CD4-positive, alpha-beta T cell treated with Interleukin-17A for 4 hours (primary cell): ENCODE data around the gene CNNM2.
"Not testable (repeated sequence)": the region's sequence is repeated elsewhere in the genome, so short reads cannot be mapped to it uniquely, and the experiment has no call there.

Source experiments
- DNase-seq: peaks from one replicate; pipeline ENCODE4 v3.0.0-alpha.2; 2020; ENCODE audit warnings: mixed read lengths

Gene CNNM2

DNA sequence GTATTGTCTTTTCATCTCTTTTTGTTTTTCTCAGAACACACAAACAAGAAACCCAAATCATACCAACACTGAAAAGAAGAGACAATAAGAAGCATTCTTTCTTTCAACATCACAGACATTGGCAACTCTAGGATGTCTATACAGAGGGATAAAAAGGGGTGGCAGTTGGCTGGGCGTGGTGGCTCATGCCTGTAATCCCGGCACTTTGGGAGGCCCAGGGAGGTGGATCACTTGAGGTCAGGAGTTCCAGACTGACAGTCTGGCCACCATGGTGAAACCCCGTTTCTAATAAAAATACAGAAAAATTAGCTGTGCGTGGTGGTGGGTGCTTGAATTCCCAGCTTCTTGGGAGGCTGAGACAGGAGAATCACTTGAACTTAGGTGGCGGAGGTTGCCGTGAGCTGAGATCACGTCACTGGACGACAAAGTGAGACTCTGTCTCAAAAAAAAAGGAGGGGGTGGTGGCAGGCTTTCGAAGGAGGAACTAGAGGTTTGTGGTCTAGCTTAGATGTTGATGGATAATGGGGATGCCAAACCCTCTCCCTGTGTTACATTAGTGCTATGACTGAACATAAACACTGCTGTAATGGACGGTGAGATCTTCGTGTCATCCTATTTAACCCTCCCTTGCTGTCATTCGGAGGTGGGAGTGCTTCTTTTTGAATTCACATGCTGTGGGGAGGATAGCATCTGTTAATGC lies 9.4 kb downstream of the CNNM2 start:
- no peak for DNase-seq

GRCh38 chr10:102928442-102928841 lies 10.3 kb downstream of the CNNM2 start:
- not testable (repeated sequence) for DNase-seq

GRCh38 chr10:102930720-102931119 lies 12.6 kb downstream of the CNNM2 start:
- DNase-seq = no peak

- no peak for DNase-seq
Observed at GRCh38 chr10:102931643-102932042, 13.5 kb downstream of the CNNM2 start.

GRCh38 chr10:102935505-102935904 lies 17.4 kb downstream of the CNNM2 start:
- DNase-seq = no peak

DNA sequence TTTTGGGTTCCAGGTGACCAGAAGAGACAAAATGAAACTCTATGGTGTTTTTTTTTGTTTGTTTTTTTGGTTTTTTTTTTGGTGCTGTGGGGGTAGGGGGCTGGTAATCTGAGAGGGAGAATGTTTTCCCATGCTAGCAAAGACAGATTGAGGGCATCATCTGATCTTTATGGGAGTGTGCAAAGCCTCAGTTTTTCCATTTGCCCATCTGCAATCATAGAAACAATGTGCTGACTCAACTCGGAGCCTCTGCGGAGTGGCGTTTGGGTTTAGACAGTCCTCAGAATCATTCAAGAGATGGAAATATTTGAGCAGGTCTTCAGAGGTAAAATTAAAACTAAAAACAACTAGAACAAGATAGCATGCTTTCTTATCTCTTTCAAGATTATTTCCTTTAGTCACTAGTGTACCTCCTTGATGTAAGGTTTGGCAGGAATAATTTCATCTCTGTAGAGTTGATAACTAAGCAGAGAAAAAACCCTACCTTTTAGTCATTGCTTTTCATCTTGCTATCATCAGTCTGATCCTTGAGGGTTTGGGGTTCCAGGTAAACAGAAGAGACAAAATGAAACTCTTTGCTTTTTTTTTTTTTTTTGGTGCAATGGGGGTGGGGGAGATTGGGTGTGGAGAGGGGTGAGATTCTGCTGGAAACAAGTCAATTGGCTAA lies 18.0 kb downstream of the CNNM2 start:
- no peak for DNase-seq

DNA sequence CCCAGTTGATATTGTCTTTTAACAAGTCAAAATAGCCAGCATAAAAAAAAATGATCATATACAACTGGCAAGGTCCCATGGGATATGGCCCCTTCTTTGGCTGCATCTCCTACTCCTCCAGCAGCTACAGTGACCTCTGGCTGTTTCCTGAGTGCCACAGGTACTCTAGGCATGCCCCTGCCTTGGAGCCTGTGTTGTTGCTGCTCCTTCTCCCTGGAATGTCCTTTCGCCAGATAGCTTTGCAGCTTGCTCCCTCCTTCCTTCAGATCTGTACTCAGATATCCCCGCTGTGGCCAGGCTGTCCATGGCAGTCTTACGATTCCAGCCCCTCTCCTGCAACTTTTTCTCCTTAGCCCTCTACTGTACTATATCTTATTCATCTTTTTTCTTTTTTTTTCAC lies 23.3 kb downstream of the CNNM2 start:
- DNase-seq = no peak

DNA sequence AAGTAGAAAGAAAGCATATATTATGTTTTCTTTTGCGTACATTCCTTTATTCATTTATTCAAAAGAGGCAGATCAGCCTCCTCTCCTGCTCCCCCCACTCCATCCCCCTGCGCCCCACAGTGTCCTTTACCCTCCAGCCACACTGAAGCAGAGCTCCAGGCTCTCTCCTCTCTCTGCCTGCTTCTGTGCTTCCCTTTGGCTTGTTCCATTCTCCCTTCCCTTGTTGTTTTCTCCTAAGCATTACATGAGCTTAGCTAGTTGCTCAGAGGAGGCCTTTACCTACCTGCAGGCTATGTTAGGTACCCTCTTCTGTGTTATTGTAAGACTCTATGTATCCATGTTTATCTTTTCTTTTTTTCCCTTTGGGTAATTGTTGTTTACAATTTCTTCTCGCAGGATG lies 27.4 kb downstream of the CNNM2 start:
- DNase-seq = no peak

- no peak for DNase-seq
Observed at GRCh38 chr10:102945962-102946361, 27.9 kb downstream of the CNNM2 start.

DNA sequence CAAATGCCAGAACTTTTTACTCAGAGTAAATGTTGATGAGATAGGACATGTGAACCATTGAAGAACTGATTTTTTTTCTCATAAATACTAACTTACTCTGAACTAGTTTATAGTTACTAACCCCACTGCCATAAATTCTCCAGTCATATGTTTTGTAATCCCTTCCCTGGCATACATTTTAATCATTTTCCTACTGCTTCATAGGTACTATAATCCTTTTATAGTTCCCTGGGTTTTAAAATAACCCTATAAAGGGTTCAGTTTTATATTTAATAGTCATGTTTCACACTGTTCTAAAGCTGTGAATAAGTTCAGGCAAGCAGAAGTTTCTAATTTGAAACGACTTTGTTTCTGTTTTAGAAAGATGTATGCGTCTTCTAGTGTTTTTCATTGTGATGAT lies 28.9 kb downstream of the CNNM2 start:
- no peak for DNase-seq

GRCh38 chr10:102948176-102948575 lies 30.1 kb downstream of the CNNM2 start:
- DNase-seq = no peak

- no peak for DNase-seq
Observed at GRCh38 chr10:102948786-102949185, 30.7 kb downstream of the CNNM2 start.

- no peak for DNase-seq
Observed at GRCh38 chr10:102949916-102950315, 31.8 kb downstream of the CNNM2 start.

DNA sequence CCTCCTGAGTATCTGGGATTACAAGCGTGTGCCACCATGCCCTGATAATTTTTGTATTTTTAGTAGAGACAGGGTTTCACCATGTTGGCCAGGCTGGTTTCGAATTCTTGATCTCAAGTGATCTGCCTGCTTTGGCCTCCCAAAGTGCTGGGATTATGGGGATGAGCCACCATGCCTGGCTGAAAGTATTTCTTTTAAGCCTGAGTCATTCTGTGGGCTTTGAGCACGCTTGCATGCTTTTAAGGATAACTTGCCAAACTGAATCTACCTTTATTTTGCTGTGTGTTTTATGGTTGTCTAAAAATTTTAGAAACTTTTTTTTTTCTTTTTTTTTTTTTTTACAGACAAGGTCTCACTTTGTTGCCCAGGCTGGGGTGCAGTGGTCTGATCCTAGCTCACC lies 33.2 kb downstream of the CNNM2 start:
- no peak for DNase-seq

GRCh38 chr10:102959360-102959759 lies 41.3 kb downstream of the CNNM2 start:
- DNase-seq = no peak

DNA sequence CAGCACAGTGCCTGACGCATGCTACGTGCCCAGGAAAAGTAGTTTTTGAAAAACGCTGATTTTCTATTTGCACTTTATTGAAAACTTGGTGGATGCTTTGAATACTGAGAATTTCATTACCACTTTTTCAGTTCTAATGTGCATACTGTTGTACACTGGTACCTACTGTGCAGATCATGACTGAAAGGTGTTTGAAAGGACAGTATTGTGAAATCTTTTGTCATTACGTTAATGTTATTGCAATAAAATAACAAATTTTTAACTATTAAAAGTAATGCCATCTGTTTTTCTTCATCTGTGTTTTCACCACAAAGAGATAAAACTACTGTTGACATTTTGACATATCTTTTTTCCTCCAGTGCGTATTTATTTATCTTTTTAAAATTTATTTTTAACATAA lies 42.1 kb downstream of the CNNM2 start:
- DNase-seq = no peak

DNA sequence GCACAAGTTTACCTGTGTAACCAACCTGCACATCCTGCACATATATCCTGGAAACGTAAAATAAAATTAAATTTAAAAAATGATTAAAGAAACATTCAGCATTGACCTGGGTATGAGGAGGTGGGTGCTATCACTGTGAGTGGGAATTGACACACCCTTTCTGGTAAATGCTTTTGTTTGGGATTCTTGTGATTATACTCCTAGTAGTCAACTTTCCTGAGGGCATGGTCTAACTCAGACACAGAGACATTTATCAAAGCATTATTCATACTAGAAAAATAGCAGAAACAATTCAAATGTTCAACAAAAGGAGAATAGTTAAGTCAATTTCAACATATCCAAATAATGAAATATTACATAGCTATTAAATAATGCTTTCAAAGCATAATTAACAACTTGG lies 44.2 kb downstream of the CNNM2 start:
- no peak for DNase-seq

GRCh38 chr10:102962951-102963755 lies 45.1 kb downstream of the CNNM2 start:
- DNase-seq = no peak

- no peak for DNase-seq
Observed at GRCh38 chr10:102963756-102964025, 45.6 kb downstream of the CNNM2 start.

GRCh38 chr10:102964064-102964463 lies 46.0 kb downstream of the CNNM2 start:
- not testable (repeated sequence) for DNase-seq

DNA sequence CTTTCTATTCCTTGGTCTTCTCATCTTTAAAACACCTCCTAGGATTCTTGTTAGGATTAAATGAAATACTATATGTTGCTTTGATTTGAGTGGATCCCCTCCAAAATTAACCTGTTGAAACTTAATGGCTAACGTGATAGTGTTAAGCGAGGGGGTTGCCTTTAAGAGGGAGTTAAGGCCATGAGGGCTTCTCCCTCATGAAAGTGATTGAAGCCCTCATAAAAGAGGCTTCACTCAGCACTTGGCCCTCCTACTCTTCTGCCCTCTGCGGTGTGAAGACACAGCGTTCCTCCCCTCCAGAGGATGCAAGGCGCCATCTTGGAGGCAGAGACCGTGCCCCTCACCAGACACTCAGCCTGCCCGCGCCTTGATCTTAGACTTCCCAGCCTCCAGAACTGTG lies 46.6 kb downstream of the CNNM2 start:
- no peak for DNase-seq

- no peak for DNase-seq
Observed at GRCh38 chr10:102965311-102965851, 47.3 kb downstream of the CNNM2 start.

DNA sequence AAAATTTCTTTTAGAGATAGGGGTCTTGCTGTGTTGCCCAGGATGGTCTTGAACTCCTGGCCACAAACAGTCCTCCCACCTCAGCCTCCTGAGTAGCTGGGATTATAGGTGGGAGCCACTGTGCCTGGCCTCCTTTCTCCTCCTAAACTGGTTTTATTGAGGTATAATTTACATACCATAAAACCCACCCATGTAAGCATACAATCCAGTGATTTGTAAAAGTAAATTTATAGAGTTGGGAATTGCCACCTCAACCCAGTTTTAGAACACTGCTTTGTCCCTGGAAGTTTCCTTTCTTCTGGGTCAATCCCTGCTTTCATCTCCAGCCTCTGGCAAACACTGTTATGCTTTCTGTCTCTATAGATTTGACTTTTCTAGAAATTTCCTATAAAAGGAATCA lies 49.0 kb downstream of the CNNM2 start:
- DNase-seq = no peak
